NCI-H1048 (cell line): ENCODE measurements around the gene ESRP2.

Experiments used
- DNase-seq: peaks from one replicate; lab custom pipeline; 2025; lab: John Stamatoyannopoulos, UW

ESRP2 gene

DNA sequence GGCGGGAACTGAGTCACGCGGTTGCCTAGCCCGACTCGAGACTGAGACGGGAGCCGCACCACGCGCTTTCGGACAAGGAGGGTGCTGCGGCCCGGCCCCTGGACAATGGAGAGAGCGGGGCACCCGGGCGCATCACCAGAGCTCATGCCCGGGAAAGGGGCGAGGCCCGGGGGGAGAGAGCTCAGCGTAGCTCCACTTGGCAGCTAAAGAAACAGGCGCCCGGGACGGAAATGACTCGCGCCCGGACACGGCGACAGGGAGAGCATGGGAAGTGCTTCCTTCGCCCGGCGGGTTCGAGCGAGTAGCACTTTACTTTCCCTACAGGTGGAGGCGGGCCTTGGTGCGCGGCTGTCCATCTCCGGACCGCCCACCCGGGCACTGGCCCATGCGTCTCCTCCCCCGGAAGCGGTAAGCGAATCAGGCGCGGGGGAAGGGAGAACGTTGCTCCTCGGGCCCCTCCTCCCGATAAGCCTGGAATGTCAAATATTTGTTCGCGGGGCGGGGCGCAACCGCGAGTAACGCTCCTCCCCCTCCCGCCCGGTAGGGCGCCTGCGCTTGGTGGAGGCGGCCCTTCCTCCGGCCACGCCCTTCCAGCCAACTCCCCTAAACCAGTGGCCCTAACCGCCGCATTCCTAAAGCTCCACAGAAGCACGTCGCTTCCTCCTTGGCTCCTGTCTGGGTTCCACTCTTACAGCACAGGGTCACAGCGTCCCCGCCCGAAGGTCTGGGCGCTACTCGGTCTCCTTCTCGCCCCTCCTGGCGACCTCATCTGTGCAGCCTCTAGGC is 1.5 kb upstream of the ESRP2 start:
- peak; percentile 82 for DNase-seq

DNA sequence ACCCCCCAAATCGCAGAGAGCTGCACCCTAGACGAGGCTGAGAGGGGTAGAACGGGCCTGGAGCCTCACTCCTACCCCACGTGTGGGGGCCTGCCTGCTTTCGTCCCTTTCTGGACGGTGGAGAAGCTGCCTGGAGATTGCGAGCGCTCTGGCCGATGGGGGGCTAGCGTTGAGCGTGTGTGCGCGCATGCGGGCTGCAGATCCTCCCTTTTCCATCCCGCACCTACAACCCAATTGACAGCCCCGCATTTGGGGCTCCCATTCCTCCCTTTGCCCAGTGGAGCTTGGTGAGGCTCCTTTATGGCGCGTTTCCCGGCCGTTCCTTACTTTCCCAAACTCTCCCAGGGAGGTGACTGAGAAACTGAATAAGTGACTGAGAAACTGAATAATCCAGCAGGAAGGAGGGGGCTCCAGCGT is 907 bp upstream of the ESRP2 start:
- no peak for DNase-seq

DNA sequence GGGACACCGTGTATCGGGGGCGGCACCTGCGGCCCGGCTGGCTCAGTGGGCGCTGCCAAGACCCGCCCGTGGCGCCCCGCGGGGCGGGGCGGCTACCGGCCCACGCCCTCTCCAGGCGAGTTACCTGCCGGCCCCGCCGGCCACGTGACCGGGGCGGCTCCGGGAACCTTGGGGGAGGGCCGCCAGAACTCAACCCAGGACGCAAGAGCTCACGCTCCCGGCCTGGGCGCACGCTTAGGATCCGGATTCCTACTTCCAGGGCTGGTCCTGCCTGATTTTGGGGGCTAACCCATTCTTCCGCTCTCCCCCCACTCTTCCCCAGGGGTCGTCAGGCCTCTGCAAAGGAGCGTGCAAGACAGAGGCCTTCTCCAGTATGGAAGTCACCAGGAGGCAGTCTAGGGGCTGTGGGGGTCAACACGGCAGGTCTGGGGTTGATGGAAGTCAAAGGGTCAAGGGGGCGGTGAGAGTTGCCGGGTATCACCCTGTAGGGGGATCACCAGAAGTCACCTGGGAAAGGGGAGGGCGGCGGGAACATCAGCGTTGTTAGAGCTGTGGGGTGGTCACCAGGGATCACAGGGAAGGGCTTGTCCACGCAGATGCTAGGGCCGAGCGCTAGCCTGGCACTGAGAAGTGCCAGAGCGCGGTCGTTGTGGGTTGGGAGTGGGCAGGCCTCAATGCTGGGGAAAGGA is 354 bp upstream of the ESRP2 start:
- DNase-seq: peak; percentile 29

DNA sequence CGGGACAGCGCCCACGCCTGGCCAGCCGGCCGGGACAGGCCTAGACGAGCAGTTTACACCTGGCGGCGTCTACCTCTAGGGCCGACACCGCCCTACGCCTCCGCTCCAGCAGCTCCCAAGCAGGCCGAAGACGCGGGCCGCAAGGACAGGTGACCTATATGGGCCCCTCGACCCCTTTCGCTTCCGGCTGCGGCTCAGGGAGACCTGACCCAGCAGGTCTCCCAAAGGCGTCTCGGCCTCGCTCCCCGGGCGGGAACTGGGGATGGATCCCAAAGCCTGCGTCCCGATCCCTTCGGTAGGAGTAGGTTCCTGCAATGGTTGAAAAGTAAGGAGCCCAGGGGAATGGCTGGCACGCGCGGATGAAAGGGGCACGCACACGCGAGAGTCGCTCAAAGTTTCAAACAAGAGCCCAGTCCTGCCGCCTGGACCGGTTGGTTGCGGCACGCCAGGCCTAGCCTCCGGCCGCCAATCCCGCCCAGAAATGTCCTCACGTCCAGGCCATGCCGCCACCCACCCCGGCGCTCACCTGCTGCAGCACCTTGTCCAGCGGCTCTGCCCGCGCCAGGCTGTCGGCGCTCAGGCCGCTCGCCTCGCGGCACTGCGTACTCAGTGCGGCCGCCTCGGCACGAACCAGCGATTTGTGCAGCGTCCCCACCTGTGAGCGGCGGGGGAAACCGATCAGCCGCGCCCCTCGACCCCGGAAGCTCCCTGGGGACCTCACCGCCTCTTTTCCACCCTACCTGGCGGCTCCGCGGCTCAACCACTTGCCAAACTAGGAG is 630 bp downstream of the ESRP2 start:
- no peak for DNase-seq

DNA sequence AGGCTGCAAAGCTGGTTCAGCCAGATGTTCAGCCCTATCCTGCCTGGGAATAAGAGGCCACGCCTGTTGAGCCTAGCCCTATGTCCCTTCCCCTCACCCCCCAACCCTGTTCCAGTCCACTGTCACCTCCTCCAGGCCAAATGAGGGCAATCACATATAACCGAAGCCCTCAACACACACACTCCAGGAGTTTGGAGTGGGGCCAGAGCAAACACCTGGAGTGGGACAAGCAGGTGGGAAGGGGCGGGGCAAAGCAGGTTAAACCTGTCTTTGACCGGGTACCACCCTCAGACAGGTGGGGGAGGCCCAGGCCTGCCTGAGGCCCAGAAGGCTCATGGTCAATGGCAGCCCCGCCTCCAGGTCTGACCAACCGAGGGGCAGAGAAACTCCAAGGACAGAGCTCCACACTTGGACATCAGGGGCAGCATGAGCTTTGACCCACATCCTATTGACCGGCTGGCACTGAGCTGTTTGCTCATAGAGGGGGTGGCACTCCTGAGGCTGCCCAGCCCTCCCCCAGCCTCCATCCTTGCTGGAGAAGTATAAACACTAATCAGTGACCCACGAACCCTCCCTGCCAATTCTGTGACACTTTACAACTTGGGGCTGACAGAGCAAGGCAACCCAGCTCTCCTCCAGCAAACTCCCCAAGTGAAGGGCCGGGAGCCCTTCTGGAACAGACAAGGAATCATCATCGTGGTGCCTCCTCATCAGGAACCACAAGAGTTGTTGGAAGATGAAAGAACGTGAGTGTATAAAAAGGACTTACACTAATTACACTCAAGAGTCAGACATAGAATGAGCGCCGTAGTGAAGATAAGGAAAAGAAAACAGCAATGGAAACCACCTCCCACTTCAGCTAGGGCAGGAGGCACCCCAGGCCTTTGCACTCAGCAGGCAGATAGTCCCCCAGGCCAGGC is 1.5 kb downstream of the ESRP2 start:
- no peak for DNase-seq

DNA sequence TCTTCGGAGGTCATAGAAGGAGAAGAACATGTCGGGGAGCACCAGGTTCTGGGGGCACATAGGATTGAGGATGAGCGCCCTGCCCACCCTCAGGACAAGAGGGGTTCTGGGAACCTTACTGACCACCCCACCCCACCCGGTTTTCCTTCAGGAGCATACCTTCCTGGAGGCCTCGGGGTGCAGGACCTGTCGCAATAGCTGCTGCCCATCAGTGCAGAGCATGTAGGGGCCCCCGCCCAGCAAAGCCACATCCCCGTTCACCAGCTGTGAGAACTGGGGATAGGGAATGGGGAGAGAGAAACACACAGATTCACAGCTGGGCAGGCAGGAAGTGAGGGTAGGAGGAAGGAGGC is 2.1 kb downstream of the ESRP2 start:
- DNase-seq: no peak

DNA sequence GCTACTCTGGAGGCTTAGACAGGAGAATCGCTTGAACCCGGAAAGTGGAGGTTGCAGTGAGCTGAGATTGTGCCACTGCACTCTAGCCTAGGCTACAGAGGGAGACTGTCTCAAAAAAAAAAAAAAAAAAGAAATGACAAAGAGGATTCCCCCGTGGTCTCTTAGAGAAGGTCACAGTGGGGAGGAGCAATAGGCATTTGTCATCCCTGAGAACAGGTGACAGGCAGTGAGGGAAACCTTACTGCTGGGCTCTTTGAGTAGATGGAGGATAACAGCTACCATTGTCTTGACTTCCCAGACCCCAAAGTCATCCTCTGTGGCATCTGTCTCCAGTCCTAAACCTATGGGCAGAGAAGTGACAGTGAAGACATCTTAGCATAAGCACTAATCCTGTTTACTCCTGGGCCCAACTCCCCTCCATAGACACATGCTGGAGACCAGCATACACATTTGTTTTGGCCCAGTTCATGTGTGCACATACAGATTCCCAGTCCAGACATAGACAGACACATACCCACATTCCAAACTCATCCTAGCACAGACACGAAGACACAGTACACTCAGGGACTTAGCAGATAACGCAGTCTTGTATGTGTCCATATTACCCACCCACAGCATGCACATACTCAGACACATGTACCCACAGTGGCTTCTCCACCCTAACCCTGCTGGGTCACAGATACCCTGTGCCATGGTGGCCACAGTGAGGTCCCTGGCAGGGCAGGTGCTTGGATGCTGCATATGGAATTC is 2.7 kb downstream of the ESRP2 start:
- DNase-seq: no peak

DNA sequence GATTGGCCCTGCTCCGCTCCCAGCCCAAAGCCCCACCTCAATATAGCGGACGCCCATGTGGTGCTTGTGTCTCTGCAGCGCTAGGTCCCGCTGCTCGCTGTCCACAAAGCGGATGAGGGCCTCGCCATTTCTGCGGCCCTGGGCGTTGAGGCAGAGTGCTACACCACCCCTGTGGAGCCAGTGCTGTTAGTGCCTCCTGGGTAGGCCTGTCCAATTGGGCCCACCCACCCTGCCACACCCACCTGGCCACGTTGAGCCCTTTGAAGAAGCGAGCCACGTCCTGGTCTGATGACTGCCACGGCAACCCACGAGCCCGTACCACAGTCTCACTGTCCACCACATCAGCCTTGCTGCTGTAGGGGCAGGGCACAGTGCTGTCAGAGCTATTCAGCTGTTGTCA is 3.6 kb downstream of the ESRP2 start:
- no peak for DNase-seq

DNA sequence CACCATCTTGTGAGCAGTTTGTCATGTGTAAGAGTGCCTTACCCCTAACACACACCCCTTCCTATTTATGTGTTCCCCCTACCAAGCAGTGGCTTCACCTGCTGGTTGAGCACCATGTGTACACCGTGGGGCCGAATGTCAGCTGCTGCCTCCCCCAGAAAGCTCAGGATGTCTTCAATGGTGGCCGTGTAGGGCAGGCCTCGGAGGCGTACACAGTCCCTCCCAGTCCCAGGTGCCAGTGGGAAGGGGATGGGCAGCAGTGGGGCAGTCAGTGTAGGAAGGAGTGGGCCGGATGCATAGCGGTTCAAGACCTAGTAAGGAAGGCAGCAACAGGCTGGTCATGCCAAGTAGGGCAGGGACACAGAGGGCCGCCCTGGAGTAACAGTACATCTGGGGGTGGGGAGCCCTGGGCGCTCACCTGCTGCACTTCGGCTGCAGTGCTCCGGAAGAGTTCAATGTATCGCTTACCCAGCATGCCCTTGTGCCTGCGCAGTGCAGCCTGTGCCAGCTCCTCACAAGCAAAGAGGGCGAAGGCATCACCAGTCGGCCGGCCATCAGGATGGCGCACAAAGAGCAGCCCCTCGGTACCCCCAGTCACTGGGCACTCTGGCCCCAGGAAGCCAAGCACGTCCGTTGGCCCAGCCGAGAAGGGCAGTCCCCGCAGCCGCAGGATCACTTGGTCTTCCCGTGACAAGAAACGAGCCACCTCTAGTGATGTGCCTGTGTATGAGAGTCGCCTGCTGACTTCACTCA is 4.4 kb downstream of the ESRP2 start:
- no peak for DNase-seq

DNA sequence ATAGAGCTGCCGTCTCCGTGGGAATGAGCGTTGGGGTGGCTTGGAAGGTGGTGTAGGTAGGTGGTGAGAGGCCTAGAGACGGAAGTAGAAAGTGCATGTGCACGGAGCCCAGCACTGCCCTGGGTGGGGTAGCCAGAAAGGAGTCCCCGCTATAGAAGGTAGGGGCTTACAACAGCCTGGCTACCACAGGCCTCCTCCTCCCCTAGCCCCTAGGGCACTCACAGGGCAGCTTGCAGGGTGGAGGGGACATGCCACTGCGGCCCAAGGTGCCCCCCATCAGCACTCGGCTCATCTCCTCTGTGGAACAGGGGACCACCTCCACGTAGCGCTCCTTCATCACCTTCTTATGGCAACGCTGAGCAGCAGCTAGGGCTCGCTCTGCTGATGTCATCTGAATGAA is 5.0 kb downstream of the ESRP2 start:
- no peak for DNase-seq

DNA sequence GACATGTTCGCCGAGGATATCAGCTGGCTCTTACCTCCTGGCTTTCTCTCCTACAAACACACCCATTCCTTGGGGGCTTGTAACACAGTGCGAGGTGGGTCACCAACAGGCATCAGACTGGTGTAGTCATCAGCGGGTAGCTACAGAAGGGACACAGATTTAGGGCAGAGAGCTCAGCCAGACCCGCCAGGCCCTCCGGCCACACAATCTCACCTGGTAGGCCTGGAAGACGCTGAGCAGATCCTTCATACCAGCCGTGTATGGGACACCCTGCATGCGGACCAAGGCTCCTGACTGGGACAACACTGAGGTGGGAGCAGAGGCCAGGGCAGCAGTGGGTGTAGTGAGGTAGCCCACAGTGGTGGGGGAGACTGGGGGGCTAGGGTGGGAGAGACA is 5.8 kb downstream of the ESRP2 start:
- DNase-seq: no peak

DNA sequence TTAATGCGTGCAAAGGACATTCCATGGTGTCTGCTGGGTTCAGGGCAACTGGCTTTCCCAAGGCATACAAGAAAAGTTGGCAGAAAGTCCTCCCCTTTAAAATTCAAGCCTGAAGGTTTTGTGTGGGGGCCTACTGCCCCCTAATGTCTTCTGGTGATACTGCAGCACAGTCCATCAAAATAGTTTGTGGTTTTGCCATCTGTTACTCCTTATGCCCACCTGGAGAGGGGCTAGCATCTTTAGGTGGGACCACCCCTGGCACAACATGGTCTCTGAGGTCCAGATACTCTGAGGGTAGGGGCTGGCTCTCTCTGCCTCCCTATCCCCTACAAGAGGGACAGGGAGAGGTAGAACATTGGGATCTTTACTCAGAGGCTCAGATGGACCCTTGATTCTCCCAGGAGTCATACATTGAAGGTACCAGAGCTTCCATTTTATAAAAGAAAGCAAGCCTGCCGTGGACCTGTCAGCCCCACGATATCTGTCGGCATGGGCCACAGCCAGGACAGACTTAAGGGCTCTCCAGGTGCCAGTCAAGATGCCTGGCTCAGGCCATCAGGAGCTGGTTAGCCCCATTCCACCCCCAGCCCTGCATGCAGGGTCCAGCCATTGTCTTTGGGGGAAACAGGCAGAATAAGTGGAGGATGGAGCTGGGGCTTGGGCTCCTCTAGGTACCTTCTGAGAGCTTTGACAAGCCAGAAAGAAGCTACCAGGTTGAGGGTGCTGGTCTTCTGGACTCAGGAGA is 6.3 kb downstream of the ESRP2 start:
- no peak for DNase-seq

DNA sequence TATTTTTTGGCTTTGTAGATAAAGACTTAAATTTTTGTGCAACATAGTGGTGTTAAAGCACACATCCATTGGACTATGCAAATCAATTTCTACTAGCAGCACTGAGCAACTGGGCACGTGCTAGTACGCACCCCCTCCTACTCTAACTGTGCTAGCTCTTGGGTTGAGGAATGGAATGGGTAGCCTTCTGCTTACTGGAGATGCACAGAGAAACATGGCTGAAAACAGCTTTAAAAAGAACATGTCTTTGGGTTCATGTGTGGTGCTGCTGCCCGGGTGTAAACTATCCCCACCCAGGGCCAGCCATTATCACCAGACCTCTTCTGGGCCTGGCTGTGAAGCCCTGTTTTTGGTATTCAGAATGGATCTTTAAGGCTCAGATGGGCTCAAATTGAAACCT is 7.3 kb downstream of the ESRP2 start:
- DNase-seq: no peak

DNA sequence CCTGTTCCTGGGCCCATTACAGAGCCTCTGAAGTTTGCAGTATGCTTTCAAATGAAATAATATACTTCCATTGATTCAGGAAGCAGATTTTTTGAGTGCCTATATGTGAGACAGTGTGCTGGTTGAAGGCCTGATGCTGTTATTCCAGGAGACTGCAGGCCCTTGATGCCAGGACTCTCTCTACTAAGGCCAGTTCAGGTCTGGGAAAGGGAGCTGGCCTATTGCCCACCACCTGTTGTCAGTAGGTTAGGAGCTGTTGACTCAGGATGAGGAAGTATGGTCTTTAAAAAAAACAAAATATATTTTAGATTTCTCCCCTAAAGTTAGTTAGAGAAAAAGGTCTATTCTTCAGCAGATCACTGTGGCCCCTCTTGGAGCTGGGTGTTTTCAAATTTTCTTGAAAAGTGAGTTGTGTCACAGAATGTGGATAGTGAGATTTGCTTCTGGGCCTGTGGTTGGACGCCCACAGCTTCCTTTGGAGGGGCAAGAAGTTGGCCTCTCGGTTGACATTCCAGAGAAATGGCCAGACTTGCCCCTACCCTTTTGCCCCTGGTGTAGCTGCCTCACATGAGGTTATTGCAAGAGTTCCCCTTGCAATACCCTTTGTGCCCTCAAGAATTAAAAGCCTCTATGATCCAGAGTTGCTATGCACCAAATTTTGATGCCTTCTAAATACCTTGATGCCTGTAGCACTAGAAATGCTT is 7.9 kb downstream of the ESRP2 start:
- no peak for DNase-seq

DNA sequence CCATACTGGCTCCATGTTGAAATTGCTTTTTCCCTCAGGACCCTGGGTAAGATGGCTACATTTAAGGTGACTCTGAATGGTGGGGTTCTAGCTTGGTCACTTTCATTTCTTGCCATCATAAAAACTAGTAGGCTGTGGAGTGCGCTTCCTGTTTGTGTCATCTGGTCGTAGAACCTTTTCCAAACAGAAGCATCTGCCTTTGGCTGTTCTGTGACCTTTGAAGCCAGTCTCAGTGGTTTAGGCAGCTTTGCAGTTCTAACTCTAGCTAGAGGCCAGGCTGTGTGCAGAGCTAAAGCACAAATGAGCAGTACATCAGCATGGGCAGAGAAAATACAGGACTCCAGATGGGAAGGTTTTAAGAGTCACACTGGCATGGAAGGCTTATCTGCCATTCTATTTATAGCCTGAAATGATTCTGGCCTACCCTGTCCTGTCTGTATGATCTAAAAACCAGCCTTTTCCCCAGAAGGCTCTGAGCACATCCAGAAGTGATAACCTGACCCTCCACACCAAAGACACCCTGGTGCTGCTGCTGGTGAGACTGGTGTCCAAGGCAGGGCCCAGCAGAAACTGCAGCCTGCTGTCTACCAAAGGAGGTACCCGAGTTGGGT is 8.6 kb downstream of the ESRP2 start:
- no peak for DNase-seq

DNA sequence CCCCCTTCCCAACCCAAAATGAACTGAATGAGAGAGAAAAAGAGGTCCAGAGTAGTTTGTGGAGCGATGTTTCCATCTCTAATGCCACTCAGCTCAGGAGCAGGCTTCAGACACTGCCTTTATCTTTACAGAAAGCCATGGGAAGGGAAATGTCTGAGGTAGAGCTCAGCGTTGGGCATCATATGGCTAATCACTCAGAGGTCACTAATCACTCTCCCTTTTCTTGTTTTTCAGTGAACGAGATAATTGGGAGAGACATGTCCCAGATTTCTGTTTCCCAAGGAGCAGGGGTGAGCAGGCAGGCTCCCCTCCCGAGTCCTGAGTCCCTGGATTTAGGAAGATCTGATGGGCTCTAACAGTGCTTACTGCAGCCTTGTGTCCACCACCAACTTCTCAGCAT is 9.8 kb downstream of the ESRP2 start:
- no peak for DNase-seq

DNA sequence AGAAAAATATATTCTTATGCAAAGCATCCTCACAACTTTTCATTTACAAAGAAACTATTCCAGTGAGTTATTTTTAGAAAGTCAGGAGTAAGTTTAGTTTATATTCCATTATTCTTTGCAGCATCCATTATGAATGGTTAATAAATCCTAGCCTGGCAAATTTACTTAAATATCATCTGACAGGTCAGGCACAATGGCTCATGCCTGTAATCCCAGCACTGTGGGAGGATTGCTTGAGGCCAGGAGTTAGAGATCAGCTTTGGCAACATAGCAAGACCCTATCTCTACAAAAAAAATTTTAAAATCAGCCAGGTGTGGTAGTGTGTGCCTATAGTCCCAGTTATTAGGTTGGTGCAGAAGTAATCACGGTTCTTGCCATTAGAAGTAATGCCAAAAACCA is 12.9 kb downstream of the ESRP2 start:
- no peak for DNase-seq

DNA sequence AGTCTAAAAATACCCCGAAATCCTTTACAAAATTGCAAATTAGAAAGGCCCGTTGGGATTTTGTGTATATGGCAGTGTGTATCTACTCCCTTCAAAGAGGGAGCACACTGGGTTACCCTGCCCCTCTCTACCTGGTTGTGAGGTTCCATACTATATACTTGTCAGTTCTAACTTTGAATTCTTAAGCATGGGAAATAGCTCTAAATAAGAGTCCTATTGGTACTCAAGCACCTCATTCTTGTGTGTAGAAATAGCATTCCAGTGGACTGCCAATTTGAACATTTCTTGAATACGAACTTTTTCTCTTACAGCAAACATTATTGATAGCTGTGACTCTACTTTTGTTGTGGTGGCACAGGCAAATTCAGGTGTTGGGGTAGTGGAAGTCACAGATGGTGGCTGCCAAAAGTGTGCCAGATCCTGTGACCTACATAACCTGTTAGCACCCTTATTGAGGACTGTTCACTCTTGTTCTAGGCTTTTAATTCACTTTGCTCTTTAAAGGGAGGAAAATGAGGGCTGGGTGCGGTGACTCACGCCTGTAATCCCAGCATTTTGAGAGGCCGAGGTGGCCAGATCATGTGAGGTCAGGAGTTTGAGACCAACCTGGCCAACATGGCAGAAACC is 16.1 kb downstream of the ESRP2 start:
- DNase-seq: no peak
